HG02610 (cell line): ENCODE data around the gene SFXN5.
"Not testable (repeated sequence)": the region's sequence is repeated elsewhere in the genome, so short reads cannot be mapped to it uniquely, and the experiment has no call there.

Experiments
- ATAC-seq: cut with Tn5 transposase; IDR thresholded peaks from one replicate; pipeline ENCODE4 v1.9.1; 2021; ENCODE audit warnings: mild to moderate bottlenecking, moderate library complexity; ENCODE audit not compliant: unreplicated experiment

The SFXN5 gene

GRCh38 chr2:73078457-73079411 lies 7.2 kb upstream of the SFXN5 start:
- ATAC-seq: no peak

- ATAC-seq: no peak
Measured at GRCh38 chr2:73077424-73077795, 5.9 kb upstream of the SFXN5 start.

GRCh38 chr2:73076701-73077423 lies 5.3 kb upstream of the SFXN5 start:
- no peak for ATAC-seq

- no peak for ATAC-seq
Measured at GRCh38 chr2:73075477-73076373, 4.2 kb upstream of the SFXN5 start.

- no peak for ATAC-seq
Measured at GRCh38 chr2:73074110-73075069, 2.9 kb upstream of the SFXN5 start.

- no peak for ATAC-seq
Measured at GRCh38 chr2:73072416-73072815, 904 bp upstream of the SFXN5 start.

- ATAC-seq: no peak
Measured at GRCh38 chr2:73072129-73072395, 550 bp upstream of the SFXN5 start.

GRCh38 chr2:73070643-73071359 lies 711 bp downstream of the SFXN5 start:
- peak; percentile 16 for ATAC-seq

GRCh38 chr2:73069855-73070642 lies 1.5 kb downstream of the SFXN5 start:
- no peak for ATAC-seq

GRCh38 chr2:73069041-73069854 lies 2.3 kb downstream of the SFXN5 start:
- no peak for ATAC-seq

- no peak for ATAC-seq
Measured at GRCh38 chr2:73068147-73068546, 3.4 kb downstream of the SFXN5 start.

GRCh38 chr2:73067043-73067442 lies 4.5 kb downstream of the SFXN5 start:
- ATAC-seq: no peak

- ATAC-seq: not testable (repeated sequence)
Measured at GRCh38 chr2:73065070-73065469, 6.4 kb downstream of the SFXN5 start.

- no peak for ATAC-seq
Measured at GRCh38 chr2:73063909-73064875, 7.3 kb downstream of the SFXN5 start.

GRCh38 chr2:73063472-73063871 lies 8.0 kb downstream of the SFXN5 start:
- ATAC-seq: no peak

GRCh38 chr2:73059106-73059505 lies 12.4 kb downstream of the SFXN5 start:
- ATAC-seq: no peak

- ATAC-seq: no peak
Measured at GRCh38 chr2:73054980-73055379, 16.5 kb downstream of the SFXN5 start.
